ENCODE measurements around the gene MRM3.

DNA sequence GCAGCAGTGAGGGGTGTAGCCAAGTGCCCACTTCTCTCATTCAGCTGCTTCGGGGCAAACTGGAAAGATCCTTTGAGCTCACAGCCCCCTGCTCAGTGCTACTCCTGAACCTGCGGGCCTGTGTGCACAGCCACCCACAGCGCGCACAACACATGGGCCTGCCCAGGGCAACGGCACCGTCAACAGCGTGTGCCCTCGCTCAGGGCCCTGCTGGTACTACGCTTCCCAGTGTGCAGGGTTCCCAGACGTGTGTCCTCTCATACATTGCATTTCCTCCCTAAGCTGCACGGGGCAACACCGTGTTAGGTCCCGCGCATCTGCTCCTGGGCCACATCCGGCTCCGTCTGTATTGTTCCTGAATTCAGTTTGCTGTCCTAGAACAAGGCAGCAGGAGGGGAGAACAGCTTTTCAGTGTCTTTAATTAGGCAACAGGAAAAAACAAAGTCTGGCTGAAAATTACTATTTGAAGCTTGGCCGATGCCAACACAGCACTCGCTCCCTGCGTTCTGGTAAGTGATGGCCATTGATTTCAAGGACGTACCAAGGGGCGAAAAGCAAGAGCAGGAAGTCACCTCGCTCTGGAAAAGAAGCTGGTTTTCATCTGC lies 15.2 kb downstream of the MRM3 start:
- no peak for TF ChIP-seq TAF1 (IDR thresholded peaks at IDR 0.05; ENCODE audit: borderline replicate concordance, insufficient read depth, low read length)
- TF ChIP-seq, protein P1, sequence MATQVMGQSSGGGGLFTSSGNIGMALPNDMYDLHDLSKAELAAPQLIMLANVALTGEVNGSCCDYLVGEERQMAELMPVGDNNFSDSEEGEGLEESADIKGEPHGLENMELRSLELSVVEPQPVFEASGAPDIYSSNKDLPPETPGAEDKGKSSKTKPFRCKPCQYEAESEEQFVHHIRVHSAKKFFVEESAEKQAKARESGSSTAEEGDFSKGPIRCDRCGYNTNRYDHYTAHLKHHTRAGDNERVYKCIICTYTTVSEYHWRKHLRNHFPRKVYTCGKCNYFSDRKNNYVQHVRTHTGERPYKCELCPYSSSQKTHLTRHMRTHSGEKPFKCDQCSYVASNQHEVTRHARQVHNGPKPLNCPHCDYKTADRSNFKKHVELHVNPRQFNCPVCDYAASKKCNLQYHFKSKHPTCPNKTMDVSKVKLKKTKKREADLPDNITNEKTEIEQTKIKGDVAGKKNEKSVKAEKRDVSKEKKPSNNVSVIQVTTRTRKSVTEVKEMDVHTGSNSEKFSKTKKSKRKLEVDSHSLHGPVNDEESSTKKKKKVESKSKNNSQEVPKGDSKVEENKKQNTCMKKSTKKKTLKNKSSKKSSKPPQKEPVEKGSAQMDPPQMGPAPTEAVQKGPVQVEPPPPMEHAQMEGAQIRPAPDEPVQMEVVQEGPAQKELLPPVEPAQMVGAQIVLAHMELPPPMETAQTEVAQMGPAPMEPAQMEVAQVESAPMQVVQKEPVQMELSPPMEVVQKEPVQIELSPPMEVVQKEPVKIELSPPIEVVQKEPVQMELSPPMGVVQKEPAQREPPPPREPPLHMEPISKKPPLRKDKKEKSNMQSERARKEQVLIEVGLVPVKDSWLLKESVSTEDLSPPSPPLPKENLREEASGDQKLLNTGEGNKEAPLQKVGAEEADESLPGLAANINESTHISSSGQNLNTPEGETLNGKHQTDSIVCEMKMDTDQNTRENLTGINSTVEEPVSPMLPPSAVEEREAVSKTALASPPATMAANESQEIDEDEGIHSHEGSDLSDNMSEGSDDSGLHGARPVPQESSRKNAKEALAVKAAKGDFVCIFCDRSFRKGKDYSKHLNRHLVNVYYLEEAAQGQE (IDR thresholded peaks at IDR 0.05; ENCODE audit: insufficient read depth in 1 of 2, low read depth in 2 of 2, low read length in 2 of 2): no peak
- no peak for TF ChIP-seq POLR2AphosphoS5 (IDR thresholded peaks at IDR 0.05; ENCODE audit: low read depth, low read length)
- TF ChIP-seq SIN3A (IDR thresholded peaks at IDR 0.05; ENCODE audit: borderline replicate concordance, insufficient read depth, low read length): no peak
